K562 (cell line): Measurements from ENCODE around the gene PLPP1. TPM values are rescaled to one million over a fixed set of nuclear protein-coding genes. Genes with fewer than 3 reads are reported as not detected.

Source experiments
- ATAC-seq: fragments of 200-7000 bp; cut with Tn5 transposase; 3 replicates; pipeline ENCODE4 v1.9.1; 2020; ENCODE audit warnings: moderate library complexity
- BruUV-seq: library from RNA; stranded (reverse); fragments of 400-500 nt; replicated peaks from 2 replicates; lab custom pipeline; 2021; lab: Mats Ljungman, UMichigan
- CTCF ChIA-PET: fragments of 300-600 bp; formaldehyde crosslinking; extraction: SDS; loops from one replicate; lab custom pipeline; 2021; ENCODE audit warnings: low intra/inter-chr PET ratio; lab: Yijun Ruan, JAX
- POLR2A ChIA-PET: fragments of 300-600, 350-650 bp; sonication (Branson Sonifier 250); formaldehyde crosslinking; extraction: SDS; loops from one replicate; lab custom pipeline; 2021; ENCODE audit warnings: antibody characterized with exemption, inconsistent platforms; lab: Yijun Ruan, JAX
- DNase-seq, 4 experiments: peaks; one replicate each; pipeline versions ENCODE4 v3.0.0 to v3.0.0-alpha.2; 2011 to 2018; ENCODE audit warnings: low spot score in 3 of 4, mixed read lengths in 3 of 4; ENCODE audit errors: extremely low read depth in 1 of 4
- FAIRE-seq: peaks from 2 replicates; lab custom pipeline; 2011; peaks lifted over from hg19 to GRCh38; lab: Jason Lieb, UNC
- H2AFZ ChIP-seq: 2 replicates; pipeline ENCODE4 v1.6.0; 2011; ENCODE audit warnings: low read depth, low read length, control low read depth, inconsistent platforms
- H3K27ac ChIP-seq: fragments of 200-600 bp; 3 replicates; pipeline ENCODE4 v1.8.0; 2011; ENCODE audit warnings: low read depth, mild to moderate bottlenecking, control low read depth, inconsistent platforms, low read length, moderate library complexity, mixed read lengths; ENCODE audit errors: extremely low read depth
- H3K27me3 ChIP-seq, 2 experiments: fragments of 300-600 bp in 1 of 2; 2 replicates in 1 of 2; 3 replicates in 1 of 2; pipeline versions ENCODE4 v1.6.0 to v1.8.0; 2011; ENCODE audit warnings: inconsistent platforms in 2 of 2, low read length in 2 of 2, mild to moderate bottlenecking in 1 of 2, mixed read lengths in 1 of 2, moderate library complexity in 1 of 2; ENCODE audit not compliant: control insufficient read depth in 2 of 2, insufficient read depth in 2 of 2
- H3K36me3 ChIP-seq: fragments of 300-600 bp; 3 replicates; pipeline ENCODE4 v1.8.0; 2011; ENCODE audit warnings: mild to moderate bottlenecking, low read length, inconsistent platforms; ENCODE audit not compliant: control insufficient read depth, insufficient read depth
- H3K4me1 ChIP-seq, 2 experiments: fragments of 200-600 bp in 1 of 2; replicated peaks in 1 of 2; 2 replicates in 1 of 2; 3 replicates in 1 of 2; pipeline versions ENCODE4 v1.5.1 to v1.8.0; 2011; ENCODE audit warnings: inconsistent platforms in 2 of 2, low read length in 2 of 2, mild to moderate bottlenecking in 1 of 2, mixed read lengths in 1 of 2, moderate library complexity in 1 of 2; ENCODE audit not compliant: control insufficient read depth in 2 of 2, insufficient read depth in 2 of 2
- H3K4me2 ChIP-seq: 2 replicates; pipeline ENCODE4 v1.6.1; 2011; ENCODE audit warnings: low read length, control low read depth, inconsistent platforms, mixed read lengths; ENCODE audit not compliant: insufficient read depth
- H3K4me3 ChIP-seq: fragments of 200-600 bp; sonication (generic), shearing (Covaris generic); 2 replicates; pipeline ENCODE4 v1.5.1; 2016; ENCODE audit warnings: control low read depth, inconsistent platforms
- H3K79me2 ChIP-seq: fragments of 200-600 bp; 3 replicates; pipeline ENCODE4 v1.8.0; 2011; ENCODE audit warnings: low read length, inconsistent platforms; ENCODE audit not compliant: control insufficient read depth, insufficient read depth
- H3K9ac ChIP-seq, 2 experiments: 2 replicates each; pipeline versions ENCODE4 v1.6.0 to v1.6.1; 2011; ENCODE audit warnings: low read depth in 2 of 2, low read length in 2 of 2, control low read depth in 1 of 2, inconsistent platforms in 1 of 2, mild to moderate bottlenecking in 1 of 2, mixed read lengths in 1 of 2; ENCODE audit not compliant: insufficient read depth in 1 of 2
- H3K9me1 ChIP-seq: one replicate; pipeline ENCODE4 v1.6.0; 2011; ENCODE audit warnings: inconsistent platforms, mild to moderate bottlenecking, low read length, moderate library complexity; ENCODE audit not compliant: control insufficient read depth, insufficient read depth
- H3K9me3 ChIP-seq: replicated peaks from 2 replicates; pipeline ENCODE4 v1.5.1; 2011; ENCODE audit warnings: low read depth, low read length, inconsistent platforms; ENCODE audit not compliant: control insufficient read depth, insufficient read depth
- H4K20me1 ChIP-seq: replicated peaks from 2 replicates; pipeline ENCODE4 v1.6.1; 2011; ENCODE audit warnings: low read length, inconsistent platforms, mixed read lengths; ENCODE audit not compliant: control insufficient read depth, insufficient read depth
- MEIS2 ChIP-seq: fragments of 450-650 bp; IDR thresholded peaks from 2 replicates; pipeline ENCODE4 v1.6.1; 2014; ENCODE audit warnings: mild to moderate bottlenecking; ENCODE audit not compliant: partially characterized antibody
- SMARCE1 ChIP-seq: fragments of 450-650 bp; IDR thresholded peaks from 2 replicates; pipeline ENCODE4 v1.7.1; 2016; ENCODE audit warnings: mild to moderate bottlenecking
- in situ Hi-C: fragments of 300-500 bp; cut with MboI; formaldehyde crosslinking; loops from 4 replicates; pipeline ENCODE4 v1.15.0; 2018; ENCODE audit warnings: inconsistent platforms, mixed read lengths
- intact Hi-C: fragments of 100-400 bp; cut with micrococcal nuclease; formaldehyde crosslinking; loops from 2 replicates; pipeline ENCODE4 v1.14.2; 2022
- polyA plus RNA-seq, 8 experiments: library from polyadenylated mRNA; depleted of rRNA in 4 of 8; stranded (reverse) in 5 of 8; unstranded in 3 of 8; fragments of >200 nt; fragmentation: Nextera tagmentation in 2 of 8; fragmentation: Illumina TruSeq in 1 of 8; extraction: Ambion mirVana in 2 of 8; extraction: Trizol in 1 of 8; gene quantifications; 2 replicates each; pipeline versions ENCODE4 v1.2.1 to v1.2.3, GENCODE V29; 2011 to 2014; ENCODE audit warnings: inconsistent platforms in 1 of 8, missing spikeins in 1 of 8
- total RNA-seq, 7 experiments: library from RNA; depleted of rRNA in 6 of 7; stranded (reverse); fragments of >200 nt in 6 of 7; fragmentation: Illumina TruSeq in 2 of 7; extraction: Trizol in 2 of 7; gene quantifications; 2 replicates each; pipeline versions ENCODE4 v1.2.1 to v1.2.3, GENCODE V29; 2011 to 2021; ENCODE audit warnings: low replicate concordance in 1 of 7

Gene PLPP1
- total and polyA plus RNA-seq, 9 of the 15 experiments (the other 6 are each of a cell fraction or from before 2014, with no cell fraction given) = 0.04 to 0.24 (median 0.04) TPM; not detected in 6

- Histone ChIP-seq H3K27ac (no peak overlapping the region), H4K20me1 (no peaks in the 10 kb centered on the region), H3K9me1 (no peaks in the 10 kb centered on the region), H3K4me2 (no peak overlapping the region), H3K4me1 (no peaks in the 10 kb centered on the region), H3K4me3 (no peak overlapping the region), H3K79me2 (no peaks in the 10 kb centered on the region), H3K36me3 (peaks cover 87% of the 10 kb centered on the region), H3K9me3 (no peaks in the 10 kb centered on the region)
- intact Hi-C loops = no loop called here
- ATAC-seq = no peak
- no TSS peak for BruUV-seq
- CTCF ChIA-PET = no interaction called here
- no peak for TF ChIP-seq MEIS2
- TF ChIP-seq, all 486 proteins: peak for 0
- Histone ChIP-seq H3K27me3 (no peaks in the 10 kb centered on the region), H3K9ac (no peak overlapping the region), H2AFZ (no peak overlapping the region)
- DNase-seq (no peak), FAIRE-seq (no peak)
- POLR2A ChIA-PET = no interaction called here
- in situ Hi-C loops = no loop called here
These were observed 118.5 kb downstream of the PLPP1 start for GRCh38 chr5:55416306-55416705.

- no TSS peak for BruUV-seq
- in situ Hi-C loops (no loop called here), intact Hi-C loops (no loop called here)
- no peaks in the 10 kb centered on the region for H4K20me1 ChIP-seq
- FAIRE-seq = no peak
- CTCF ChIA-PET = no interaction called here
- H2AFZ ChIP-seq = no peak overlapping the region
- no peak for DNase-seq
- peaks cover 87% of the 10 kb centered on the region for H3K36me3 ChIP-seq
- H3K4me1 ChIP-seq = no peaks in the 10 kb centered on the region
- no peak for TF ChIP-seq SMARCE1
- H3K79me2 ChIP-seq = no peaks in the 10 kb centered on the region
- POLR2A ChIA-PET = interaction anchor here (1.2 kb wide), 1 partner anchor 15 kb away, joined by 3 read pairs; no protein-coding TSS in a partner anchor
- no peaks in the 10 kb centered on the region for H3K9me3 ChIP-seq
- H3K4me2 ChIP-seq = no peak overlapping the region
- no peak overlapping the region for H3K4me3 ChIP-seq
- no peaks in the 10 kb centered on the region for H3K9me1 ChIP-seq
- no peaks in the 10 kb centered on the region for H3K27me3 ChIP-seq
- H3K27ac ChIP-seq = no peak overlapping the region
- H3K9ac ChIP-seq = no peak overlapping the region
- no peak for ATAC-seq
These were observed 119.7 kb downstream of the PLPP1 start for GRCh38 chr5:55415071-55415470.
